ENCODE results near the gene TRIM47. TPM values are rescaled to one million over a fixed set of nuclear protein-coding genes. Genes with fewer than 3 reads are reported as not detected.

TRIM47 gene
- total RNA-seq, 1 experiment from 2014 or later, result 6.9 TPM

GRCh38 chr17:75854881-75855309, 23.5 kb downstream of the TRIM47 start:
- Histone ChIP-seq H3K4ac (ENCODE audit: low read depth, low read length) (no peak overlapping the region), H2BK5ac (ENCODE audit: insufficient read length, low read length) (no peak overlapping the region), H2BK15ac (ENCODE audit: low read depth, low read length) (no peak overlapping the region), H2AK5ac (ENCODE audit: insufficient read length, low read length) (no peak overlapping the region), H2BK120ac (ENCODE audit: low read depth, low read length, poor library complexity, severe bottlenecking) (no peak overlapping the region), H3K9me3 (ENCODE audit: control insufficient read depth, low read depth, low read length) (no peaks in the 10 kb centered on the region), H3K23ac (ENCODE audit: insufficient read length, low read depth, low read length) (no peak overlapping the region), H3K23me2 (ENCODE audit: insufficient read length, low read depth, low read length, poor library complexity, severe bottlenecking) (peaks cover 2% of the 10 kb centered on the region), H3K14ac (ENCODE audit: insufficient read depth, low read length) (no peak overlapping the region), H2AFZ (ENCODE audit: low read length) (no peak overlapping the region), H4K20me1 (ENCODE audit: control insufficient read depth, insufficient read depth, insufficient read length) (no peaks in the 10 kb centered on the region), H3K56ac (ENCODE audit: insufficient read length, low read depth, low read length) (no peak overlapping the region), H2BK20ac (ENCODE audit: low read depth, low read length, poor library complexity, severe bottlenecking) (no peak overlapping the region), H3K4me2 (ENCODE audit: insufficient read depth, insufficient read length, low read length) (peak overlapping the region; percentile 90), H3K18ac (ENCODE audit: insufficient read length, low read depth, low read length) (peak overlapping the region; percentile 36), H3K79me1 (ENCODE audit: insufficient read depth, low read depth, low read length, poor library complexity, severe bottlenecking) (peaks cover 4% of the 10 kb centered on the region), H3T11ph (ENCODE audit: low read length) (no peak overlapping the region), H3K79me2 (ENCODE audit: insufficient read depth, low read length) (peaks cover 5% of the 10 kb centered on the region; the same call in 1 of the 2 replicates), H3K27me3 (ENCODE audit: insufficient read depth, low read length) (no peaks in the 10 kb centered on the region), H4K5ac (ENCODE audit: insufficient read length, low read depth, low read length) (no peak overlapping the region), H2BK12ac (ENCODE audit: insufficient read length, low read depth, low read length) (no peak overlapping the region), H3K4me1 (ENCODE audit: insufficient read depth, low read length) (peaks cover 5% of the 10 kb centered on the region), H4K91ac (ENCODE audit: insufficient read length, low read depth, low read length) (no peak overlapping the region), H4K8ac (replicated peaks; ENCODE audit: insufficient read length, low read depth, low read length) (no peak overlapping the region), H3K9ac (ENCODE audit: extremely low read depth, insufficient read length, low read length) (peak overlapping the region; percentile 58), H3K27ac (ENCODE audit: insufficient read length, low read depth, low read length) (no peak overlapping the region)
- DNase-seq, result no peak
- H3K9me3 Mint-ChIP-seq, result no peaks in the 10 kb centered on the region
- peaks cover 7 to 13% of the 10 kb centered on the region in 2 experiments for H3K4me1 Mint-ChIP-seq
- peaks cover 4 to 16% (median 15%) of the 10 kb centered on the region in 3 experiments; a peak in 6 of 7 replicates for H3K36me3 Mint-ChIP-seq (ENCODE audit: insufficient read depth in 1 of 3, low read depth in 3 of 3)
- no CpG with 5 or more reads among the region's 19 CpGs for WGBS (ENCODE audit: extremely low coverage, insufficient read length, low lambda C conversion rate)
- no peak overlapping the region for H3K4me3 Mint-ChIP-seq
- TF ChIP-seq CTCF (conservative IDR thresholded peaks at IDR 0.05), result no peak; the same call in 2 of the 3 replicates
- H3K27ac Mint-ChIP-seq, result no peak overlapping the region
- H3K27me3 Mint-ChIP-seq (ENCODE audit: low read depth), result no peaks in the 10 kb centered on the region

Measured in H9 (cell line).